RCC 7860 (cell line): Measurements from ENCODE around the gene TYSND1.
A peak's percentile ranks its signal among the peaks of the same experiment; 100 is the strongest.
"Not testable (repeated sequence)": the region's sequence is repeated elsewhere in the genome, so short reads cannot be mapped to it uniquely, and the experiment has no call there.

Experiments used
- DNase-seq: peaks from one replicate; pipeline ENCODE4 v3.0.0-alpha.2; 2015; ENCODE audit warnings: low spot score
- FAIRE-seq: peaks from 2 replicates; lab custom pipeline; 2012; peaks lifted over from hg19 to GRCh38; lab: Jason Lieb, UNC

Gene TYSND1

GRCh38 chr10:70112071-70112470, 34.4 kb downstream of the TYSND1 start:
- FAIRE-seq (no peak), DNase-seq (no peak)

GRCh38 chr10:70111496-70111895, 35.0 kb downstream of the TYSND1 start:
- FAIRE-seq (no peak), DNase-seq (no peak)

DNA sequence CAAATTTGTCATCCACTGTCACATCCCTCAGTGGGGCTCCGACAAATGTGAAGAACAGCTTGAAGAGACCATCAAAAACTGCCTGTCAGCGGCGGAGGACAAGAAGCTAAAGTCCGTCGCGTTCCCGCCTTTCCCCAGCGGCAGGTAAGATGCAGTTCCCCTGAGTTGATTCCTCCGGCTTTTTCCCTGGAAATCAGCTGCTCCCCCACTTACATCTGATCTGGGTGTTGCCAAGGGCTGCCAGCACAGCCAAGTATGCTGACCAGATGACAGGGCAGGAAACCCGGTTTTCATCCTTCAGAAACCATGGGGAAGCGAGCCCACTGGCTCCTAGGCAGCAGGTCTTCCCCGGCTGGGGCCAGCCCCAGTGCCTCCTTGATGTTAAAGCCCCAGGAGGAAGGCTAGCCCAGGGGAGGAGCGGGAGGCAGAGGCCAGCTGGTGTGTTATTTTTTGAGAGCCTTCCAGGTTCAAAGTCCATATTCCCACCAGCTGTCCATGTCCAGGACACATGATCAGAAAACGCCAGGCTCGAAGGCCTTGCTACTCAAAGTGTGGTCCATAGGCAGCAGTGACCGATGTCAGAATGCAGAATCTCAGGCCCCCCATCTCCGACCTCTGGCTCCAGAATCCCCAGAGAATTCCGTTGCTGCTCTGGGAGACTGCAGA, 37.3 kb downstream of the TYSND1 start:
- DNase-seq (no peak), FAIRE-seq (no peak)

- no peak for DNase-seq
- FAIRE-seq: no peak
Observed at GRCh38 chr10:70106958-70107791, 39.3 kb downstream of the TYSND1 start.

DNA sequence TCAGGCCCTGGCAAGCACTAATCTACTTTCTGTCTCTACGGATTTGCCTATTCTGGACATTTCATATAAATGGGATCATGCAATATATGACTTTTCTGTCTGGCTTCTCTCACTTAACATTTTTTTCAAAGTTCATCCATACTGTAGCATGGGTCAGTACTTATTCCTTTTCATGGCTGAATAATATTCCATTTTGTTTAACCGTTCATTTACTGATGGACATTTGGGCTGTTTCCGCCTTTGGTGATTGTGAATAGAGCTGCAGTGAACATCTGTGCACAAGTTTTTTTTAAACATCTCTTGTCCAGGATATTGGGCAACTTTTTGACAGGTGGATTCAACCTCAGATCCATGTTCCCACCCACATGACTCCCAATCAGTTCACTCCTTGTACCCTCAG, 44.8 kb downstream of the TYSND1 start:
- DNase-seq: no peak
- no peak for FAIRE-seq

DNA sequence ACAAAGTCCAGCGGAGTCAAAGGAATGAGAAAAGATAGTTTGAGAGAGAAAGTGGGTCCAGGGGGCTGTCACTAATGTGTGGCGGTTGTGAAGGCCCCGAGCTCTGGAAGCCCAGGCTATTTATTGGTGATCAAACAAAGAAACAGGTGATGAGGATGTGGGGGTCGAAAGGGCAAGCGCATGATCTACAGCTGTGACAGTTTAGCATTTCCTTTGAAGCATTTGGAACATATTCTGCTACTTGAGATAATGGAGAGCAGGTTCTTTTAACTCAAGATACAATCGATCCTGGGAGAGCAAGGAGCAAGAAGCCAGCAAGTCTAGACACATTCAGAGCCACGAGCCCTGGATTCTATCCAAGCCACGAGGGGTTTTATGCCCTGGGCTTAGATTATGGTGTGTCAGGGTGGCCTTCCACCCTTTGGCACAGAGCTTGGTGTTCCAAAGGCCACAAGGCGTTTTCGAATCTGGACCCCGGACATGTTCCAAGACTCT, 45.4 kb downstream of the TYSND1 start:
- not testable (repeated sequence) for DNase-seq, FAIRE-seq

GRCh38 chr10:70098271-70098670, 48.2 kb downstream of the TYSND1 start:
- DNase-seq (no peak), FAIRE-seq (no peak)

DNA sequence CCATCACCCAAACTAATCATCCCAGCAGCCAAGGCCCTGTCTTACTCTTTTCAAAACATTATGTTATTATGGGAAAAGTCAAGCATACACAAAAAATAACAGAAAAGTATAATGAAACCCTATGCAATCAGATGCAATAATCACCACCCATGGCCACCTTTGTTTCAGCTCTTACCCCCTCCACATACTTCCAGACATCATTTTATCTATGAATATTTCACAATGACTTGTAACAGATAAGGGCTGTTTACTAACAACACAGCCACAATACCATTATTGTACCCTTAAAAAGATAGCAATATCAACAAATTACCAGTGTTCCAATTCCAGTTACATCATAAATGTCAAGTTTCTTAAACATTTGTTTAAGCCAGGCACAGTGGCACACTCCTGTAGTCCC, 49.0 kb downstream of the TYSND1 start:
- DNase-seq (no peak), FAIRE-seq (no peak)

DNA sequence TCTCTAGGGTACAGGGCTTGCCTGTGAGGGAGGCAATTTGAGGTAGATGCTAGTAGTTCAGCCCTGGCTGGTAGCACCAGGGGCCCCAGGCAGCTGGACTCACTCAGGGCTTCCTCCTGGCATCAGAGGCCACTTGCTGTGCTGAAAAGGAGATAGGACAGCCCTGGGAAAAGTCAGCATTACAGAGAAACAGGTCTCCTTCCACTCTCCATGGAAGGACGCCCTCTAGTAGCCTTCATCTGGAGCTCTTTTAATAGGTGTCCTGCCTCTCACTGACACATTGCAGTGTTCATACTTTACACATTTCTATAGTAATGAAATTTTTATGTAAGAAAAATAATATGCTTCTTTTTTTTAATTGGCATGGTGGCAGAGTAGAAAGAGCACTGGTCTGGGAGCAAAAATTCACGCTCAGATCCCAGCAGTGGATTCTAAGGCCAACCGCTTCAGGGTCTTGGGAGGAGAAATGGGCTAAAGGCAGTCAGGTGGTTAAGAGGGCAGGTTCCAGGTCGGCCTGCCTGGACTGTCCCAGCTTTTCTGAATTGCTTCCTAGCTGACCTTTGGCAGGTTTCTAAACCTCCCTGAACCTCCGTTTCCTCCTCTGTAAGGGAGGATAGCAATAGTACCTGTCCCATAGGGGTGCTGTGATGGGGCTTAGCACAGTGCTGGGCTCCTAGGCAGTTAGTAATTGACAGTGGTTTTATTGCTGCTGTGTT, 49.6 kb downstream of the TYSND1 start:
- DNase-seq: no peak
- no peak for FAIRE-seq

DNA sequence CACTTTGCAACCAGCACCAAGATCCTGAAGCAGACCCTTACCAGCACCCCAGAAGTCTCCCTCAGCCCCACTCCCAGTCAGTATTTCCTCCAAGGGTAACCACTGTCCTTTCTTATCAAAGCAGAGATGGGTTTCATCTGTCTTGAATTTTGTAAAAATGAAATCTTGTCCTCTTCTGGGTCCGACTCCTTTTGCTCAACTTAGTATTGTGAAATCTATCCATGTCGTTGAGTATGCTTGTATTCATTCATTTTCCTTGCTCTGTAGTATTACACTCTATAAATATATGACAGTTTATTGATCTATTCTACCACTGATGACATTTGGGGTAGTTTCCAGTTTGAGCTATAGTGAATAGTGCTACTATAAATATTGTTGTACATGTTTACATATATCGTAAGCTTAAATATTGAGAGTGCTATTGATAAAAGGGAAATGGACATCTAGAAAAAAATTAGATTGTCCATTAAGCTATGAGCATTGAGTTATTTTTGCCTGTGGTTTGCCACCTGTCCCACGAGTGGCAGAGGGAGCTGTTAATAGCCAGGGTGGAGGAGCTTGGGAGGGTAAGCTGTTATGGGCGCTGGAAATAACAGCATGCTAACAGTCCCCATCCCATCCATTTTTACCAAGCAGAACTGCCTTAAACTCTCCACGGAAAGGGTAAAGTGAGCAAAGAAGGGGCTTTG, 50.3 kb downstream of the TYSND1 start:
- DNase-seq (no peak), FAIRE-seq (no peak)

GRCh38 chr10:70094250-70094649, 52.2 kb downstream of the TYSND1 start:
- FAIRE-seq: no peak
- DNase-seq: no peak

DNA sequence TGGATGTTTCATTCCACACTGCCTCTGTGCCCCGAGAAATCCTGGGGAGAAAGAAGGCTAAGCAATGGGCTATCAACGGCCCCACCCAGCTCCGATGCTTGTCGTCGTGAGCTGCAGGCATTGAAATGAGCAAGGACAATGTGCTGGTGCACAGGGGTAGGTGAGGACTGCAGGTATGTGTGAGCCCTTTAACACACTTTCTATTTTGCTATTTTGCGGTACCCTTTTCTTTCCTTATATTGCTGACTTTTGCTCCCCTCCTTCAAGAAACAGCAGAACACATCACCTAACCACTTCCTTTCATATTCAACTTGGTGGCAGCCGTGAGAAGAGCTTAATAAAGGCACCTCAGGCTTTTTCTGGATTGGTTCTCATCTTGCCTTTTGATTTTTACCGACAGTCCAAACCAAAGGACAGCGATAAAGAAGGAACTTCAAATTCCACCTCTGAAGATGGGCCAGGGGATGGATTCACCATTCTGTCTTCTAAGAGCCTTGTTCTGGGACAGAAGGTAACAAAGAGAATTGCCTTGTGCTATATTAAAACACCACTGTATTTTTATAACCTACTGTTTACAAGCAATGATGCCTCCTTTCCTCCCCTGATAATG, 53.1 kb downstream of the TYSND1 start:
- no peak for DNase-seq
- no peak for FAIRE-seq

DNA sequence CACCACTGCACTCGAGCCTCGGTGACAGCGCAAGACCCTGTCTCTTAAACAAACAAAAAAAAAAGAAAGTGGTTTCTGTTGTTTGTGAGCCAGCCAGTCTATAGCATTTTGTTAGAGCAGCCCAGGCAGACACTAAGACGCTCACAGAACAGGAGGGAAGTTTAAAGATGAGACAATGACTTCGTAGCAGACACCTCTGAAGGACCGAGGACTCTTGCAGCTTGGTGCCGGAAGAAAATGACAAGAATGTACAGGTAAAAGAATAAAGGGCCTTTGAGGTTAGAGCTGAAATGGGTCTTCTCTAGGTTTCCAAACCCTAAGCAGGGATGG, 54.1 kb downstream of the TYSND1 start:
- FAIRE-seq (no peak), DNase-seq (no peak)

- FAIRE-seq: no peak
- DNase-seq: peak; percentile 31
Observed at GRCh38 chr10:70090951-70091350, 55.5 kb downstream of the TYSND1 start.

DNA sequence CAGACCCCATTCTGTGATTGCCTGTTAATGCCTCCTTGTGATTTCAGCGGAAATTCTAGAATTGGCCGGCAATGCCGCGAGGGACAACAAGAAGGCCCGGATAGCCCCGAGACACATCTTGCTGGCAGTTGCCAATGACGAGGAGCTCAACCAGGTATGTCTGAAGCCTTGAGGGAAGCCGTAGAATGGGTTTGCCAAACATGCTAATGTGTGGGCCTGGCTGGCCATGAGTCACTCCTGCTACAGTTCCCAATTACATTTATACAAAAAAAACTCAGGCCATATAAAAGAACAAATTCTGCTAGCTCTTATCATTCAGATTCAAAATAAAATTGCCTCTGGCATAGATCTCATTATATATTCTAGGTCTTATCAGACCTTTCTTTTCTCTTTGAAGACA, 56.5 kb downstream of the TYSND1 start:
- FAIRE-seq: no peak

DNA sequence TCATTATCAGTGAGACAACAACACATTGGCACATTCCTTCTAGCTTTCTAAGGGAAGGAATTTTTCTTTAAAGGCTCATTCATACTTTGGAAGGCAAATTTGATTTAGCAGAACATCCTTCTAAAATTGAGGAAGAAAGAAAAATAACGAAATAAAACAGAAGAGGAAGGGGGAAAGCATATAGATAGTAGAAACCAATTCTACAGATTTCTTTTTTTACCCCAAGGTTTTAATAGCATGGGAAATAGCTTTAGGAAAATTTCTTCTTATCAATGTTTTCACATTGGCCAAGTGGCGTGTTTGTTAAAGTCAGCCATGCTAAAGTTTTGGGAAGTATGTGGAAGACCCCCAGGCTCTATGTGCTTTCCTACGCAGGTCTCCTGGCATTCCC, 58.2 kb downstream of the TYSND1 start:
- DNase-seq: no peak
- no peak for FAIRE-seq

More for the DNA sequence above, 56.5 kb downstream of the TYSND1 start:
- DNase-seq: no peak
